GM19372 (cell line): ENCODE measurements around the gene RTN4RL1.

ENCODE experiments used
- ATAC-seq: cut with Tn5 transposase; IDR thresholded peaks from one replicate; pipeline ENCODE4 v1.9.1; 2021; ENCODE audit warnings: mild to moderate bottlenecking, low read depth, moderate library complexity; ENCODE audit not compliant: unreplicated experiment

Gene RTN4RL1

GRCh38 chr17:2059547-2060384 is 34.6 kb upstream of the RTN4RL1 start:
- no peak for ATAC-seq

GRCh38 chr17:2058586-2059546 is 33.7 kb upstream of the RTN4RL1 start:
- no peak for ATAC-seq

DNA sequence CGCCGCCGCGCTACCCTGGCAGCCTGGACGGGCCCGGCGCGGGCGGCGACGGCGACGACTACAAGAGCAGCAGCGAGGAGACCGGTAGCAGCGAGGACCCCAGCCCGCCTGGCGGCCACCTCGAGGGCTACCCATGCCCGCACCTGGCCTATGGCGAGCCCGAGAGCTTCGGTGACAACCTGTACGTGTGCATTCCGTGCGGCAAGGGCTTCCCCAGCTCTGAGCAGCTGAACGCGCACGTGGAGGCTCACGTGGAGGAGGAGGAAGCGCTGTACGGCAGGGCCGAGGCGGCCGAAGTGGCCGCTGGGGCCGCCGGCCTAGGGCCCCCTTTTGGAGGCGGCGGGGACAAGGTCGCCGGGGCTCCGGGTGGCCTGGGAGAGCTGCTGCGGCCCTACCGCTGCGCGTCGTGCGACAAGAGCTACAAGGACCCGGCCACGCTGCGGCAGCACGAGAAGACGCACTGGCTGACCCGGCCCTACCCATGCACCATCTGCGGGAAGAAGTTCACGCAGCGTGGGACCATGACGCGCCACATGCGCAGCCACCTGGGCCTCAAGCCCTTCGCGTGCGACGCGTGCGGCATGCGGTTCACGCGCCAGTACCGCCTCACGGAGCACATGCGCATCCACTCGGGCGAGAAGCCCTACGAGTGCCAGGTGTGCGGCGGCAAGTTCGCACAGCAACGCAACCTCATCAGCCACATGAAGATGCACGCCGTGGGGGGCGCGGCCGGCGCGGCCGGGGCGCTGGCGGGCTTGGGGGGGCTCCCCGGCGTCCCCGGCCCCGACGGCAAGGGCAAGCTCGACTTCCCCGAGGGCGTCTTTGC is 32.8 kb upstream of the RTN4RL1 start:
- no peak for ATAC-seq

DNA sequence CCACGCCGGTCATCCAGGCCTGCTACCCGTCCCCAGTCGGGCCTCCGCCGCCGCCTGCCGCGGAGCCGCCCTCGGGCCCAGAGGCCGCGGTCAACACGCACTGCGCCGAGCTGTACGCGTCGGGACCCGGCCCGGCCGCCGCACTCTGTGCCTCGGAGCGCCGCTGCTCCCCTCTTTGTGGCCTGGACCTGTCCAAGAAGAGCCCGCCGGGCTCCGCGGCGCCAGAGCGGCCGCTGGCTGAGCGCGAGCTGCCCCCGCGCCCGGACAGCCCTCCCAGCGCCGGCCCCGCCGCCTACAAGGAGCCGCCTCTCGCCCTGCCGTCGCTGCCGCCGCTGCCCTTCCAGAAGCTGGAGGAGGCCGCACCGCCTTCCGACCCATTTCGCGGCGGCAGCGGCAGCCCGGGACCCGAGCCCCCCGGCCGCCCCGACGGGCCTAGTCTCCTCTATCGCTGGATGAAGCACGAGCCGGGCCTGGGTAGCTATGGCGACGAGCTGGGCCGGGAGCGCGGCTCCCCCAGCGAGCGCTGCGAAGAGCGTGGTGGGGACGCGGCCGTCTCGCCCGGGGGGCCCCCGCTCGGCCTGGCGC is 32.1 kb upstream of the RTN4RL1 start:
- no peak for ATAC-seq

GRCh38 chr17:2056206-2057174 is 31.4 kb upstream of the RTN4RL1 start:
- no peak for ATAC-seq

GRCh38 chr17:2055292-2056205 is 30.4 kb upstream of the RTN4RL1 start:
- ATAC-seq: no peak

DNA sequence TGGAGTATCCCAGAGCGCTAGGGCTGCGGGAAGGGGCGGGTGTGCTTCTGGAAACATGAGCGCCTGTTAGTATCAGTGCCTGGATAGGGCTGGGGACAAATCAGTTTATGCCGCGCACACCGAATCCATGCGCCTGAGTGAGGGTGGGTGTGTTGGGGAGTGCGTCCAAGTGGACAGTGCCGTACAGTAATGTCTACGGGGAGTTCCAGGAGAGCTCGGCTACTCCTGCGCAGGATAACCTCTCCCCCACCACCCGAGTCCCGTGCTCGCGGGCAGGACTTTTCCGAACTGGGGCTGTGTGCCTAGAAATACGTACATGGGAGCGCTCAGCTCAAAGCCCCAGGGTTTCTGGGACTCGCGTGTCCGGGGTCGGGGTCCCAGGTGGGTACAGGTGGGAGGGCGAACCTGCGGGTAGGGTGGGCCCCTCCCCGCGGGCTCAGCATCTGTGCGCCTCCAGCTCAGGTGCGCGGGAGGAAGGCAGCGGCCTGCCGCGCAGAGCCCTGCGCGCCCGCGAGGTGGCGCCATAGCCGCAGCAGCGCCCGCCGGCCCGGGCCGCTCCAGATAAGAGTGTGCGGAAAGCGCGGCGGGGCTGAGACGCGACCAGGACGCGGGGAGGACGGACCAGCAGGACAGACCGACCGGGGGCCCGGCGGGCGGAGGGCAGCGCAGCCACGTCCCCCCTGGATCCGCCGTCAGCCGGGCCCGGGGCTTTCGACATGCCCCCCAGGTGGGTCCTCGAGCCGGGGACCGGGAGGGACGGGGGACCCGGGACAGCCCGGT is 29.6 kb upstream of the RTN4RL1 start, which contains the start of gene HIC1:
Gene HIC1 (plus strand): TSS at position 592 of the 780 bp plus-strand sequence. CDS start 1,588 bp downstream, outside the sequence.
- ATAC-seq: no peak

DNA sequence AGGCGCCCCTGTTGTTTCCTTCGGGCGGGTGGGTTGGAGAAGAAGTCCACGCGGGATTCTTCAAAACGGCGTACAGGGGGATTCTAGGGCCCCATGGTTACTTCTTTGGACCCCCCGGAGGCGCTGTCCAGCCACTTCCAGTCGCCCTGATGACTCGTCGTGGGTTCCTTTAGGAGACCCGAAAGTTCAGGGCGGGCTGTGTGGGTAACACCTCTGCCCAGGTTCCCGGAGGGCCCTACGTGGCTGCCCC is 29.1 kb upstream of the RTN4RL1 start:
- ATAC-seq: no peak

GRCh38 chr17:2053380-2054261 is 28.5 kb upstream of the RTN4RL1 start:
- no peak for ATAC-seq

DNA sequence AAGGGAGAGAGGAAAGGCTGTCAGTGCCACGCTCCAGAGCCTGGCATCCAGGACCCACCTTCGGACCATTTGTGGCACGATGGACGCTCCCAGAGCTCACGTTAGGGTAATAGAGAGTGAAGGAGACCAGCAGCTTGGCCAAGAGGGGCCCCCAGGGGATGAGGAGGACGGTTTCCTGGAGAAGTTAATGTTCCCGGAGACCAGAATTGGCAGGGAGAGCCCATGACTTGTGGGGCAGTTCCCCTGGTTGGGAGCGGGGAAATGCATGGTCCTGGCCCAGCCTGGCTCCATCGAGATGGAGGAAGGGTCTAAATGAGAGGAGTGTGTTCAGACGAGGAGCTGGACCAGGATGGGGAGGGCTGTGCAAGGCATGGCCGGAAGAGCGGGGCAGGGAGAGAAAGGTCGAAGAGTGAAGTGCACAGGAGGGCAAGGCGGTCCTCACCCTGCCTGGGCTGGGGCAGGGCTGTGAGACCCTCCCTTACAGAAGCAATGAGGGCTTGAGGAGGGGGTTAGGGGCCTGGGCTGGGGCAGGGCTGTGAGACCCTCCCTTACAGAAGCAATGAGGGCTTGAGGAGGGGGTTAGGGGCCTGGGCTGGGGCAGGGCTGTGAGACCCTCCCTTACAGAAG is 26.9 kb upstream of the RTN4RL1 start:
- no peak for ATAC-seq

DNA sequence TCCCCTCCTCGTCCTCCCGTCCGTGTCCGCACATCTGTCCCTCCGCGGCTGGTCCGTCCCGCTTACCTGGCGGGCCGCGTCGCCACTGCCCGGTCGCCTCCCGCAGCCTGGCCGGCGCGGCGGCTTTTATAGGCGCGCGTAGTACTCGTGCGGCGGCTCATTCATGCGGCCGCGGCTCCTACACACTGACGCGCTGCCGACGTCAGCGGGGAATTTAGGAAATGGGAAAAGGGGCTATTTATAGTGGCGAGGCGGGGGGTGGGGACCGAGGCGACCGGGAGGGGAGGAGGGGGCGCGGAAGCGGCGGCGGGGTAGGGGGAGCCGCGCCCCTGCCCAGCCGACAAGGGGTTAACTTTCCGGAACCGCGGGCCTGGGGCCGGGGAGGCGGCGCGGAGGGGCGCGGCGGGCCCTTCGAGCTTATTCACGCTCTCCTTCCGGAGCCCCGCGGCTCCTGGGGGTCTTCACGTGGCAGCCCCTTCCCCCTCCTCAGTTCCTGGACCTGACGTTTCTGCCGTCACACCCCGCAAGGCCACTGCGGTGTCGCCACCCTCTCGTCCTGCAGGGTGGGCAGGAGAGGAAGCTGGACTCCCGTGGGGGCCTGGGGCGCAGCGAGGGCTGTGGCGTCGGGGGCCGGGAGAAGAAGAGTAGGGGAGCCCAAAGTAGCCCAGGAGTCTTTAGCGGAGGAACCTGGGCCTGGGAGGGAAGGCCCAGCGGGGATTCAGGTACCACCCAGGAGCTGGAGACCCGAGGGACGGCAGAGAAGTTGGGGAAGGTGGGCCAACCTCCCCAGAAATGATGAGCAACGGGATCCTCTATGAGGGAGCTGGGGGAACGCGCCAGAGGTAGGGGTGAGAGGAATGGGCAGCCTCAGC is 26.2 kb upstream of the RTN4RL1 start:
- no peak for ATAC-seq

DNA sequence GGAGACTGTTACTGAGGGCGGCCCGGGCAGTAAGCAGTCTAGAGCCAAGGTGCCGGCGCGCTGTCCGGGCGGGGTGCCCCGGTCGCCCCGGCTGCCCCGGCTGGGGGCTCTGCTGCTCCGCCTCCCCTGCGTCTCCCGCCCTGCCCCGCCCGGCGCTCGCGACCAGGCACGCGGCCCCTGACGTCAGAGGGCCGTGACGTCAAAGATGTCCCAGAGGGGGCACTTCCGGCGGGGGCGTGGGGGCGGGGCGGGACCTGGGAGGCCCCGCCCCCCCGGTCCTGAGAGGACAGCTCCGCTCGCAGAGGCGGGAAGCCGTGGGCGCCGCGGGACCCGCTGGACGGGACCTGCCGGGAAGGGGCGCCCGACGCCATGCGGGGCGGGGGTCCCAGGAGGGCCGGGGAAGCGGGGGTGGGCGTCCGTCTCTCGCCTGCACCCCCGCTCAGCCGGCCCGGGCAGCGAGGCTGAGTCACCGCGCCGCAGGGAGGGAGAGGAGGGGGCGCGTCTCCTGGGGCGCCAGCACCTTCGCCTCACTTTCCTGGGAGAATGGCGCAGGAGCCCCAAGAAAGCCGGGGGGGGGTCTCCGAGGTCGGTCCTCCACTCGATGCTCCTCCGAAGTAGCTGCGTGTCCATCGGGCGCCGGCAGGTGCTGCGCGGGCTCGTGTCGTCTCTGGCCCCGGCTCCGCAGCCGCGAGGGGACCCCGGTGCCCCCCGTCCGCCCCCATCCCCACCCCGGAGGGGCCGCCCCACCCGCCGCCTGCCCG is 25.3 kb upstream of the RTN4RL1 start:
- peak; percentile 7 for ATAC-seq

GRCh38 chr17:2049333-2050299 is 24.5 kb upstream of the RTN4RL1 start:
- peak; percentile 57 for ATAC-seq
